ENCODE results near the gene LST1.

The LST1 gene

GRCh38 chr6:31632279-31632946, 46.3 kb downstream of the LST1 start:
- Mint-ChIP-seq H3K4me3 (no peak overlapping the region), H3K36me3 (peaks cover 3% of the 10 kb centered on the region), H3K27me3 (no peaks in the 10 kb centered on the region), H3K27ac (no peak overlapping the region), H3K4me1 (ENCODE audit: low read depth) (peaks cover 2% of the 10 kb centered on the region), H3K9me3 (ENCODE audit: low read depth) (no peaks in the 10 kb centered on the region)

- H3K27ac Mint-ChIP-seq = no peak overlapping the region
Measured at GRCh38 chr6:31633447-31633846, 47.4 kb downstream of the LST1 start.

GRCh38 chr6:31634131-31634530, 48.1 kb downstream of the LST1 start:
- Mint-ChIP-seq H3K36me3 (peaks cover 3% of the 10 kb centered on the region), H3K4me1 (ENCODE audit: low read depth) (peaks cover 2% of the 10 kb centered on the region), H3K4me3 (no peak overlapping the region), H3K27ac (no peak overlapping the region), H3K27me3 (no peaks in the 10 kb centered on the region), H3K9me3 (ENCODE audit: low read depth) (no peaks in the 10 kb centered on the region)

More at GRCh38 chr6:31633447-31633846, 47.4 kb downstream of the LST1 start:
- H3K4me3 Mint-ChIP-seq = no peak overlapping the region
- H3K27me3 Mint-ChIP-seq = no peaks in the 10 kb centered on the region
- no peaks in the 10 kb centered on the region for H3K9me3 Mint-ChIP-seq (ENCODE audit: low read depth)
- peaks cover 2% of the 10 kb centered on the region for H3K4me1 Mint-ChIP-seq (ENCODE audit: low read depth)
- H3K36me3 Mint-ChIP-seq = peaks cover 3% of the 10 kb centered on the region

GRCh38 chr6:31634969-31635575, 49.0 kb downstream of the LST1 start:
- H3K27ac Mint-ChIP-seq = no peak overlapping the region
- H3K4me1 Mint-ChIP-seq (ENCODE audit: low read depth) = peaks cover 2% of the 10 kb centered on the region
- no peak overlapping the region for H3K4me3 Mint-ChIP-seq
- no peaks in the 10 kb centered on the region for H3K9me3 Mint-ChIP-seq (ENCODE audit: low read depth)
- H3K27me3 Mint-ChIP-seq = no peaks in the 10 kb centered on the region
- H3K36me3 Mint-ChIP-seq = peaks cover 3% of the 10 kb centered on the region

- Mint-ChIP-seq H3K27ac (peak overlapping the region; percentile 8), H3K4me3 (no peak overlapping the region), H3K36me3 (peaks cover 5% of the 10 kb centered on the region)
Measured at GRCh38 chr6:31636698-31637596, 50.9 kb downstream of the LST1 start.

More at GRCh38 chr6:31636698-31637596, 50.9 kb downstream of the LST1 start:
- Mint-ChIP-seq H3K9me3 (ENCODE audit: low read depth) (no peaks in the 10 kb centered on the region), H3K4me1 (ENCODE audit: low read depth) (peaks cover 2% of the 10 kb centered on the region), H3K27me3 (no peaks in the 10 kb centered on the region)
